ENCODE data around the gene RALBP1. TPM values are rescaled to one million over a fixed set of nuclear protein-coding genes. Genes with fewer than 3 reads are reported as not detected.

The RALBP1 gene
- total RNA-seq, 2 experiments from 2014 or later, result 46.9 to 47.1 TPM

DNA sequence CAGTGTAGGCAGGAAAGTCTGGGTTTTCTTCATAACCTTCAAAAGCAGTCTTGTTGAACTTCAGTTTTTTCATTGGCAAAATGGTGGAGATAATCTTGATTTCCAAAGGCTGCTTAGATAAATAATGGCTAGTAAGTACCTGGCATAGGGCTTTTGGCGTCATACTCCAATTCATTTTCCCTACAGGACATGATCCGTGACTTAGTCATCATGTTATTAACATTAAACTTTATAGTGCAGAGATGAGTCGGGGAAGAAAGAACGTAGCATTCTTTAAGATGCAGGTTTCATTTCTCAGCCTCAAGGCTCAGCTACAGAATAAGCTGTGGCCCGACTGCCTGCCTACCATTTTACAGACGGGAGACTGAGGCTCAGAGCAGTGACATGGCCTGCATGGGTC is 64.0 kb downstream of the RALBP1 start:
- Mint-ChIP-seq H3K4me3 (no peak overlapping the region), H3K36me3 (peaks cover 10% of the 10 kb centered on the region)

DNA sequence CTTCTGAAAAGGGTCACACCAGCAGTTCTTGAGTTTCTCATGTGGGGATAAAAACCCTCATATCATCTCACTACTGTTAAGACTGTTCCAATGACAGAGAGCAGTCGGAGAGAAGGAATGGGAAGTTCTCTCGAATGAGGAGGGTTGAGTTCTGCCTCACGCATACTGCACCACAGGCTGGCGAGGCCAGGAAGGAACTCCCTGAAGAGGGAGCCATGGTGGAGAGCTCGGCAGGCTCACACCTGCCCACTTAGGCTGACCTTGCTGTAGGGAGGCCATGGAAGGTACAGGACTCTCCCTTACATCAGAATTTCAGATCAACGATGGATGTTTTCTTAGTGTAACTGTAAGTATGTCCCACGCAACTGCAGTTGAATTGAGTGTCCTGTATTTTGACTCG is 64.6 kb downstream of the RALBP1 start:
- H3K27me3 Mint-ChIP-seq, result no peaks in the 10 kb centered on the region
- H3K4me3 Mint-ChIP-seq, result no peak overlapping the region
- H3K9me3 Mint-ChIP-seq, result no peaks in the 10 kb centered on the region
- H3K27ac Mint-ChIP-seq, result no peak overlapping the region
- DNase-seq, result no peak
- peaks cover 3% of the 10 kb centered on the region for H3K4me1 Mint-ChIP-seq
- H3K36me3 Mint-ChIP-seq, result peaks cover 10% of the 10 kb centered on the region

More for the DNA sequence above, 64.0 kb downstream of the RALBP1 start:
- no peaks in the 10 kb centered on the region for H3K9me3 Mint-ChIP-seq
- no peak for DNase-seq
- no peaks in the 10 kb centered on the region for H3K27me3 Mint-ChIP-seq
- H3K27ac Mint-ChIP-seq, result no peak overlapping the region
- peaks cover 1% of the 10 kb centered on the region for H3K4me1 Mint-ChIP-seq

DNA sequence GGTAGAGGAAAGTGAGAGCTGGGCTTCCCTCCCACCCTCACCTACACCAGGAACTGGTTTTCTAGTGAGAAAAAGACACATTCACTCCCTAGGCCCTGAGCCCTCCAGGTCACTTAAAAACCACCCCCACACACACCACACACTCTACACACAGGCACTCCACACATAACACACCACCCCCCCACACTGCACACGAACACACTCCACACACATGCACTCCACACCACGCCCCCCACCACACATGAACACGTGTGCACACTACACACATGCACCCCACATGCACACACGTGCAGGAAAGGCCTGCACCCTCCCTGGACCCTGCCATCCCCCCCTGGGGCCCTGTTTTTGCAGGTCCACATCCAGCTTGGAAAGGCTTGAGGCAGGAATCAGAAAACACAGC is 67.6 kb downstream of the RALBP1 start:
- Mint-ChIP-seq H3K4me1 (peaks cover 3% of the 10 kb centered on the region), H3K27me3 (no peaks in the 10 kb centered on the region), H3K36me3 (peaks cover 9% of the 10 kb centered on the region), H3K4me3 (no peak overlapping the region), H3K27ac (no peak overlapping the region), H3K9me3 (no peaks in the 10 kb centered on the region)
- no peak for DNase-seq

DNA sequence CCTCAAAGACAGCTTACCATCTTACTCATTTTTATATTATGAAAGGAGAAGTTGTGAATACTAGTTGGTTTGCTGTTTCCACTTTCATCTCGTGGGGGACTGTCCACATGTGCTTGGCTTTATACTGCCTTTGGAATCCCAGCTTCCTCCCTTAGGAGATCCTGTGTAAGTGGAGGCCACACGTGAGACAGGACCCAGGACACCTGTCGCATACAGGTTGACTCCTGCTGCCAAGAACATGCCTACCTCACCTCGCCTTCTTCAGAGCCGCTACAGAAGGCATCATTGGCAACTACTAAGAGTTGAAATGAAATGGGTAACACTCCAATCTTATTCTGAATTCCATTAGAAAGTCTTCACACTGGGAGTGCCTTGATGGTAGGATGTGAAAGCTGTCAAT is 69.7 kb downstream of the RALBP1 start:
- no peak overlapping the region for H3K4me3 Mint-ChIP-seq
- H3K4me1 Mint-ChIP-seq, result peaks cover 3% of the 10 kb centered on the region
- no peak overlapping the region for H3K27ac Mint-ChIP-seq
- DNase-seq, result no peak
- H3K36me3 Mint-ChIP-seq, result peaks cover 20% of the 10 kb centered on the region
- H3K27me3 Mint-ChIP-seq, result no peaks in the 10 kb centered on the region
- no peaks in the 10 kb centered on the region for H3K9me3 Mint-ChIP-seq

DNA sequence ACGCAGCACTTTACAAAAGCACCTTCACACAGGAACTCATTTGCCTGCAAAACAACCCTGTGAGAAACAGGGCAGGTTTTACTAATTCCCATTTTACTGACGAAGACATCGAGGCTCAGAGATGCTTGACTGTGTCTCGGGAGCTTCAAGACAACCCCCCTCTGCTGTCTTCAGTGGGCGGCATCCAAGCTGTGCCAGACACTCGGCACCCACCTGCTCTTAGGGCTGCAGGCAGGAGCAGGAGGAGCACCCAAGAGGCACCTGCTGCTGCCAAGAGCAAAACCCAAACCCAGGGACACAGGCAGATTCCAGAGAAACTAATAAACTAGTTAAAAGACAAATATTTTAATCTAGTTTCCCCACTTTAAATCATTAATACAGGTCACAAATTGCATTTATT is 71.2 kb downstream of the RALBP1 start:
- no peak for DNase-seq
- H3K36me3 Mint-ChIP-seq, result peaks cover 15% of the 10 kb centered on the region
- no peaks in the 10 kb centered on the region for H3K27me3 Mint-ChIP-seq
- H3K4me1 Mint-ChIP-seq, result peaks cover 3% of the 10 kb centered on the region
- H3K9me3 Mint-ChIP-seq, result no peaks in the 10 kb centered on the region
- no peak overlapping the region for H3K4me3 Mint-ChIP-seq
- H3K27ac Mint-ChIP-seq, result no peak overlapping the region

DNA sequence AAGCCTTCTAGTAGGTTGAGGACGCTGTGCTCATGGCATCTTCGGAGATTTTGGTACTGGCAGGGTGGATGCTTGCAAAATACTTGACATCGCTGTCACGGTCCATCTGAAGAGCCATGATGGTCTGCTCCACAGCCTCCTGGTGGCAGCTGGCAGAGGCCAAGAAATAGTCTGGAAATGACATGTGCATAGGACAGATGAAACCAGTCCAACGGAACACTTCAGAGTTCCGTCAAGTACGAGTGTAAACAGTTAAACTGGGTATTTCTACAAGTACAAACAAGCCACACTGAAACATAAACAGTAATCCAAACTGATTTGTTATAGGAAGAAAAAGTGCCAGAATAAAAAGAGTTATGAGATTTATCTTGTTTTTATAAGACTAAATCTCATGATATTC is 72.5 kb downstream of the RALBP1 start:
- Mint-ChIP-seq H3K4me1 (peaks cover 3% of the 10 kb centered on the region), H3K9me3 (peaks cover 3% of the 10 kb centered on the region), H3K27me3 (no peaks in the 10 kb centered on the region), H3K4me3 (no peak overlapping the region), H3K27ac (no peak overlapping the region), H3K36me3 (peaks cover 25% of the 10 kb centered on the region)
- no peak for DNase-seq

DNA sequence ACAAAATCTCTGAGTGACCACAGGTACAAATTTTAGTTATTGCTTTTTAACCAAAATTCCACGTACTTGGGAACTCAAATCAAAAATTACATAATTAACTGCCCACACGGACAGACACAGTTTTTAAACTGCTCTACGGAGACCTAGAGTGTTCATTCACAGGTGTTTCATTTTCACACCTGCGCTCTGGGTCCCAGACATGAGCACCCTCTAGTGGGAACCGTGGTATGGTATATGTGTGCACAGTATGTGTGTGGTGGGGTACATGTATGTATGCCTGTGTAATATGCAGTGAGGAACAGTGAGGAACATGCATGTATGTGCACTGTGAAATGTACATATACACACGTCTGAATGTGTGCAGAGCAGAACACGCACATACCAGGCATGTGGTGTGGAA is 74.1 kb downstream of the RALBP1 start:
- Mint-ChIP-seq H3K4me3 (no peak overlapping the region), H3K4me1 (no peaks in the 10 kb centered on the region), H3K27ac (no peak overlapping the region), H3K27me3 (no peaks in the 10 kb centered on the region), H3K36me3 (peaks cover 35% of the 10 kb centered on the region), H3K9me3 (peaks cover 5% of the 10 kb centered on the region)
- DNase-seq, result no peak

DNA sequence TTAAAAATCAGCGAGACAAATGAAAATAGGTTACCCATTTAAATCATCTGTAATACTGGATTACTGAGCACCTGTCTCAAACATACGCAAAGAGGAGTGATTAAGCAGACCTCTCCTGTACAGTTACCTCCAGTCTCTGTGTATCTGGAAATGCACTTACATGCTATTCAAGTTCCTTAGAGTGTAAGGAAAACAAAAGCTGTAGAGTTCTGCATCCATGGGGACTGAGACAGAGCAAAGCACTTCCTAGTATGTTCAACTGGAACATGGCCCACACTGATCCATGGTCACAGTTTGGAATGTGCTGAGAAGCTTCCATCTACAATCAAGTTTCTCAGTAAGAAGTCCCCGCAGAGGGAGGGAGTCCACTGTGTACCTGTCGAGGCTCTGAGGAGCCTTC is 75.1 kb downstream of the RALBP1 start:
- H3K4me3 Mint-ChIP-seq, result no peak overlapping the region
- H3K27me3 Mint-ChIP-seq, result no peaks in the 10 kb centered on the region
- H3K4me1 Mint-ChIP-seq, result no peaks in the 10 kb centered on the region
- no peak overlapping the region for H3K27ac Mint-ChIP-seq
- DNase-seq, result no peak
- H3K36me3 Mint-ChIP-seq, result peaks cover 41% of the 10 kb centered on the region
- peaks cover 5% of the 10 kb centered on the region for H3K9me3 Mint-ChIP-seq

DNA sequence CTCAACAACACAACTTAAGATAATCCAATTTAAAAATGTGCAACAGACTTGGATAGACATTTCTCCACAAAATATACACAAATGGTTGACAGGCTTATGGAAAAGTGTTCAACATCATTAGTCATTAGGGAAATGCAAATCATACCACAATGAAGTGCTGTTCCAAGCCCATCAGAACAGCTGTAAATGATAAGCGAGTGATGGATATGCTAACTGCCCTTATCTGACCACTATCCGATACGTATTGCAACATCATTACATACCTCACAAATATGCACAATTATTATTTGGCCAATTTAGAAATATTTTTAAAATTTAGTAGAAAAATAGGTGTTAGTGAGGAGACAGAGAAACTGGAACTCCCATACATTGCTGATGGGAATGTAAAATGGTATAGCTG is 76.9 kb downstream of the RALBP1 start:
- Mint-ChIP-seq H3K27me3 (no peaks in the 10 kb centered on the region), H3K27ac (no peak overlapping the region), H3K36me3 (peaks cover 44% of the 10 kb centered on the region), H3K4me3 (no peak overlapping the region), H3K9me3 (peaks cover 5% of the 10 kb centered on the region), H3K4me1 (no peaks in the 10 kb centered on the region)
- no peak for DNase-seq

DNA sequence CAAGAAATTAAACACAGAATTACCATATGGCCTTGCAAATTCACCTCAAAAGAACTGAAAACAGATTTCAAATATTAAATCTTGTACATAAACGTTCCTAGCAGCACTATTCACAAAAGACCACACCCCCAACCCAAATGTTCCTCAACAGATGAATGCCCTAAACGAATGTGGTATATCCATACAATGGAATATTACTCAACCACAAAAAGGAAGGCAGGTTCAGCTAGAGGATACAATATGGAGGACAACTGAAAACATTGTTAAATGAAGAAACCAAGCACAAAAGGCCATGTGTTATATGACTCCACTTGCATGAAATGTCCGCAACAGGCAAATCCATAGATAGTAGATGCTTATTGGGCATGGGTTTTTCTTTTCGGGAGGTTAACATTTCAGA is 77.3 kb downstream of the RALBP1 start:
- Mint-ChIP-seq H3K27ac (no peak overlapping the region), H3K4me1 (no peaks in the 10 kb centered on the region), H3K36me3 (peaks cover 43% of the 10 kb centered on the region), H3K4me3 (no peak overlapping the region), H3K27me3 (no peaks in the 10 kb centered on the region), H3K9me3 (peaks cover 5% of the 10 kb centered on the region)
- DNase-seq, result no peak

DNA sequence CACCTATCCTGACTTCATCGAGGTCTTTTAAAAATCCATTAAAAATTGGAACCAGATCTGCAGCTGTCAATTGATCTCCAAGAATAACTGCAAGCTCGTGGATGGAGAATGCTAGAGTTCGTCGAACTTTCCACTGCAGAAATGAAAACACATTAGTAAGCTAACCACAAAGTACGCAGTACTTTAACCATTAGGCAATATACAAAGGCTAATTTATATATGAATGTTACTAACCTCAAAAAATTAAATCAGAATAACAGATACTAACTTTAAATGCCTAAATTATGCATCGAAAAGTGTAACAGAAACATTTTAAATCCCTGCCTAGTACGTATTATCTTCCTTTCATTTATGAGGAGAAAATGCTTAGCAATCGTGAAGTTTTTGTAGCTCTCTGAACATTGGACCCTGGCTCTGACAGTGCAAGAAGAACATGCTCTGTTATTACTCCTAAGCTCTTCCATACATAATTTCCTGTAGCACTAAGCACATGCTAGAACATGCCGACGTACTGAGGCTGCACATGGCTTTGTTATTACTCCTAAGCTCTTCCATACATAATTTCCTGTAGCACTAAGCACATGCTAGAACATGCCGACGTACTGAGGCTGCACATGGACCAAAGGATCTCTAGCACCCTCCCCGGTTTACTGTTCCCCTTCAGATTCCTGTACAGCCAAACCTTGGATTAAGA is 82.1 kb downstream of the RALBP1 start:
- no peak overlapping the region for H3K4me3 Mint-ChIP-seq
- DNase-seq, result no peak
- no peak overlapping the region for H3K27ac Mint-ChIP-seq
- H3K27me3 Mint-ChIP-seq, result no peaks in the 10 kb centered on the region
- H3K9me3 Mint-ChIP-seq, result peaks cover 5% of the 10 kb centered on the region
- peaks cover 28% of the 10 kb centered on the region for H3K36me3 Mint-ChIP-seq
- no peaks in the 10 kb centered on the region for H3K4me1 Mint-ChIP-seq

DNA sequence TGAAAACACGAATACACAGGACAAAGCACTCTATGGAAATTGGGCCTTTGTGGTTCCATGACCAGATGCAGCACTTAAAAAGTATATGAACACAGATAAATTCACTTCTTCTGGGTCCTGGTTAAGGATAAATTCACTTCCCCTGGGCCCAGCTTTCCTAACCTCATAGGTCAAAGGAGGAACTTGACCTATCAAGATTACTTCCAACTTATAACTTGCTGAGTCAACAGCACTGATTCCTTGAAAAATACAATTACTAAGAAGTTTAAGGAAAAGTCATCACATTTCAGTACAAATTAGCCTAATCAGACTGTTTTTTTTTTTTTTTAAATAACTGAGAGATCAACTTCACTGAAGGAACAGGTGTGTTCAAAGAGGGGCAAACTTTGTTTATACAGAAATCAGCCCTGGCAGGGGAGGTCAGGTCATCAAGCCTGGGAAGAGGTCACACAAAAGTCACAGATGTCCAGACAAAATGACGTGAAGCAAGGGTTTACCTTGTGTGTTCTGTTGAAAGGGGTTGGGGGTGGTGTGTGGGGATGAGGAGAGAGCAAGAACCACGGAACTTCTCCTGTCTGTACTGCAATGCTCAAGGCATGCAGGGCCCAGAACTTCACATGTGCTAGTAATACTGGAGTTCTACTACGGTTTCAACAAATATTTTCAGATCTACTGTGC is 83.2 kb downstream of the RALBP1 start:
- H3K4me3 Mint-ChIP-seq, result no peak overlapping the region
- no peaks in the 10 kb centered on the region for H3K9me3 Mint-ChIP-seq
- H3K27ac Mint-ChIP-seq, result no peak overlapping the region
- no peaks in the 10 kb centered on the region for H3K27me3 Mint-ChIP-seq
- no peak for DNase-seq
- no peaks in the 10 kb centered on the region for H3K4me1 Mint-ChIP-seq
- H3K36me3 Mint-ChIP-seq, result peaks cover 22% of the 10 kb centered on the region

DNA sequence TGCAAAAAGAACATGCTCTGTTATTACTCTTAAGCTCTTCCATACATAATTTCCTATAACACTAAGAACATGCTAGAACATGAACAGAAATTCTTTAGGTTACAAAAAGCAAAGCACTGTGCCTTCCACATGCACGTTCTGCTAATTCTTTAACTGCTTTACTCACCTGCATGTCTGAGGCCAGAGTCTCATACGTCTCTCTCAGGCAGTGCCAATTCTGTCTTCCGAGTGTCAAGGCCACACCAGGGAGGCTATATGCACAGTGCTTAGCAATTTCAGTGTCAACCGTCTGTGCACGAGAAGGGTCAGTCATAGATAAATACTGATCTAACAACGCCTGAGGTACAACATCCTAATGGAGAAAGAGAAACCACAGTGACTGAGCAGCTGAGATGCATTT is 83.9 kb downstream of the RALBP1 start:
- no peak overlapping the region for H3K27ac Mint-ChIP-seq
- peaks cover 19% of the 10 kb centered on the region for H3K36me3 Mint-ChIP-seq
- H3K27me3 Mint-ChIP-seq, result no peaks in the 10 kb centered on the region
- no peaks in the 10 kb centered on the region for H3K4me1 Mint-ChIP-seq
- no peaks in the 10 kb centered on the region for H3K9me3 Mint-ChIP-seq
- H3K4me3 Mint-ChIP-seq, result no peak overlapping the region
- no peak for DNase-seq

DNA sequence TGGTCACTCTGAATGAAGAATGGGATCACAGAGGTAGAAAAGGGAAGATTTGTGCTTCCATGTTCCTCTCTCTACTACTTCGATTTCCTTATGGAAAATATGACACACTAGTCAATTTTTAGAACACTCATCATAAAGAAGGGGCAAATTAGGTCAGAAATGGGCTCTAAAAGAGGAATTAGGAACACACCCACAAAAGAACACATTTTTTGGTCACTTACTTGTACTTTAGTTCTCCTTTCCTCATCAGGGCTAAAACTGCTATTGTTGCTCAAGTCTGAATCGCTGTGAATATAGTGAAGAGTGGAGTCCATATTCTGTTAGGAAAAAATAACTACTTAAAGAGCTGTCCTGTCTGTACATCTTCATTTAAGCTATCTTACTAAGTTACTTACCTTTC is 86.4 kb downstream of the RALBP1 start:
- no peak overlapping the region for H3K4me3 Mint-ChIP-seq
- H3K27ac Mint-ChIP-seq, result no peak overlapping the region
- H3K36me3 Mint-ChIP-seq, result peaks cover 6% of the 10 kb centered on the region
- H3K4me1 Mint-ChIP-seq, result no peaks in the 10 kb centered on the region
- DNase-seq, result no peak
- no peaks in the 10 kb centered on the region for H3K9me3 Mint-ChIP-seq
- H3K27me3 Mint-ChIP-seq, result no peaks in the 10 kb centered on the region

DNA sequence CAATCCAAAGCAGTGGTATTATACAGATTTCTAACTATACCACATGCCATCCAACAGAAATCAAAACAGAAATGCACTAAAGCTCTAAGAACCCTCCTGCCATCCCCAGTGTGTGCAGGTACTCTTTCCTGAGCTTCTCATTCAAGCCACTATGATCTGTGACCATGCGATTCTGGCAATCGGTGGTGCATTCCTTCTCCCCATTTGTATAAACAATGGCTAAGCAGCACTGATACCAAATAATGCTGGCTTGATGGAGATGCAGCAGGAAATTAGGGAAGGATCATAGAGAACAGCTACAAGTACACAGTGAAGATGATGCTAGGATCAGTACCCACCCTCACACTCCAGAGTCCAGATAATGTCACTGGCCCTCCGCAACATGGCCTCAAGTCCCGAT is 87.3 kb downstream of the RALBP1 start:
- DNase-seq, result no peak
- Mint-ChIP-seq H3K4me3 (no peak overlapping the region), H3K36me3 (peaks cover 6% of the 10 kb centered on the region), H3K27ac (no peak overlapping the region), H3K9me3 (no peaks in the 10 kb centered on the region), H3K27me3 (no peaks in the 10 kb centered on the region), H3K4me1 (no peaks in the 10 kb centered on the region)

DNA sequence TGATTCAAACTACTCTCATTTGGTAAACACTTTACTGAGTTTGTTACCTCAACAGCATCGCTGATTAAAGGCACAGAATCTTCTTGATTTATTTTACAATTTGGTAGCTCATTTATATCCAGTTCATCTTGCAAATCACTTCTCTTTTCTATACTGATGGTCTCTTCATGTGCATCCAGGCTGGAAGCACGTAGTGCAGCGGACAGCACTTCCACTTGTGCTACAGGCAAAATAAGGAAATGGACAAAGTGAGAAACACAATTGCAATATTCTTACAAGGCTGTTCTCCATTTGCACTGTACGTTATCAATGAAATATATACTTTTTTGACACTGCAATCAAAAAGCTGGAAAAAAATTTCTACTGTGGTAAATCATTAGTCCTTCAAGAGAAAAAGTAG is 88.0 kb downstream of the RALBP1 start:
- DNase-seq, result no peak
- Mint-ChIP-seq H3K36me3 (peaks cover 6% of the 10 kb centered on the region), H3K27ac (no peak overlapping the region), H3K4me3 (no peak overlapping the region), H3K9me3 (no peaks in the 10 kb centered on the region), H3K4me1 (no peaks in the 10 kb centered on the region), H3K27me3 (no peaks in the 10 kb centered on the region)

Data from activated naive CD8-positive, alpha-beta T cell treated with anti-CD3 and anti-CD28 coated beads for 36 hours (primary cell).